LNCAP (cell line): ENCODE measurements around the gene GM2A.

Experiments
- CTCF ChIP-seq: fragments of 450-650 bp; IDR thresholded peaks from 2 replicates; pipeline ENCODE4 v1.5.1; 2017; ENCODE audit warnings: mild to moderate bottlenecking

Gene GM2A

GRCh38 chr5:151271336-151271735 lies 18.4 kb downstream of the GM2A start:
- no peak for TF ChIP-seq CTCF

GRCh38 chr5:151274666-151275065 lies 21.7 kb downstream of the GM2A start:
- no peak for TF ChIP-seq CTCF

- no peak for TF ChIP-seq CTCF
These were observed 22.8 kb downstream of the GM2A start for GRCh38 chr5:151275803-151276202.

GRCh38 chr5:151278845-151279244 lies 25.9 kb downstream of the GM2A start:
- no peak for TF ChIP-seq CTCF

GRCh38 chr5:151280443-151280842 lies 27.5 kb downstream of the GM2A start:
- no peak for TF ChIP-seq CTCF

GRCh38 chr5:151281001-151281639 lies 28.1 kb downstream of the GM2A start:
- TF ChIP-seq CTCF, result no peak

GRCh38 chr5:151283120-151283825 lies 30.3 kb downstream of the GM2A start:
- TF ChIP-seq CTCF, result no peak
